ENCODE results near the gene SGPP2. TPM values are rescaled to one million over a fixed set of nuclear protein-coding genes. Genes with fewer than 3 reads are reported as not detected.

The SGPP2 gene
- total RNA-seq, 1 experiment from 2014 or later, result not detected

DNA sequence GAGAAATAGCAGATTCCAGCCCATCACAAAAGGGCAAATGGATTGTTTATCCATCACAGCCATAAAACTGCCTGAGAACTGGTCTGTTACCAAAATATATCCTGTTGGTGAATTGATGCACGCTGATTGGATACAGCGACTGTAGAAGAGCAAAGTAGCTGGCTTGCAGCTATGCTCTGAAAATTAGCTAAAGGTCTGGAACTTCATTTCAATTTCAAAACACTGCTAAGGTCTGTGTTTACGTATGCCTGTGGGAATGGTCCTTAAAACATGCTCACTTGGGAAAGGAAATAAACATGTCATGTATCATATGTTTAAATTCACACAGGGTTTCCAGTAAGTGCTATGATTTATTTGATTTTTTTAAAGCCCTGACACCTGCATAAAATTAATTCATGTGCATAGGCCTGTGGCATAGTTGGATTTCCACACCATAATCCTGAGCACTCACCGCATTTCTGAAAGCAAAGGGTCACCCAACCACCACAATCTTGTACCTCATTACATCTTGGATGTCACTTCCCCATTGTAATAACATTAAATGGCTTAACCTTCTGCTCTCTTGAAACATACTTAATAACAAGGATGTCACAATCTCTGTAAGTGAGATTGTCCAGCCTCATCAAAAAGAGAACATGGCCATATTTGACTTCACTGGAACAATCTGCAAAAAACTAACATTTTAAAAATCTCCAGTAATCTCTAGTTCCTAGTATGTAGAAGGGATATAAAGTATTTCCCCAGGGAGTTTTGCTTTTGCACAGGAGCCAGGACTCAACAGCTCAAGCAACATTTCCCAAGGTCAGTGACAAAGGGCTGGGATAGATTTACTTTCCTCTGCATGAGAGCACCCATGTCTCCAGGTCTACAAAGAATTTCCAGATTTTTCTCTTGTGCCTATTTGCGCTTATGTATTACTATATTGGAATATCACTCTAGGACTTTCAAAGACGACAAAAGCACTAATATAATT lies 121.8 kb downstream of the SGPP2 start:
- Histone ChIP-seq H3K4ac (ENCODE audit: low read depth, low read length) (no peak overlapping the region), H2BK120ac (ENCODE audit: low read depth, low read length, poor library complexity, severe bottlenecking) (no peak overlapping the region), H3K4me1 (ENCODE audit: insufficient read depth, low read length) (peaks cover 4% of the 10 kb centered on the region), H2BK12ac (ENCODE audit: insufficient read length, low read depth, low read length) (no peak overlapping the region), H3K4me2 (ENCODE audit: insufficient read depth, insufficient read length, low read length) (no peak overlapping the region), H2AFZ (ENCODE audit: low read length) (no peak overlapping the region), H3K9me3 (ENCODE audit: control insufficient read depth, low read depth, low read length) (no peaks in the 10 kb centered on the region), H4K8ac (replicated peaks; ENCODE audit: insufficient read length, low read depth, low read length) (no peak overlapping the region), H2AK5ac (ENCODE audit: insufficient read length, low read length) (no peak overlapping the region), H3K27ac (ENCODE audit: insufficient read length, low read depth, low read length) (no peak overlapping the region), H3K23me2 (ENCODE audit: insufficient read length, low read depth, low read length, poor library complexity, severe bottlenecking) (no peaks in the 10 kb centered on the region), H3K23ac (ENCODE audit: insufficient read length, low read depth, low read length) (no peak overlapping the region), H3K27me3 (ENCODE audit: insufficient read depth, low read length) (no peaks in the 10 kb centered on the region), H3K79me1 (ENCODE audit: insufficient read depth, low read depth, low read length, poor library complexity, severe bottlenecking) (no peaks in the 10 kb centered on the region), H3K18ac (ENCODE audit: insufficient read length, low read depth, low read length) (no peak overlapping the region), H4K5ac (ENCODE audit: insufficient read length, low read depth, low read length) (no peak overlapping the region), H4K91ac (ENCODE audit: insufficient read length, low read depth, low read length) (no peak overlapping the region), H2BK20ac (ENCODE audit: low read depth, low read length, poor library complexity, severe bottlenecking) (no peak overlapping the region), H4K20me1 (ENCODE audit: control insufficient read depth, insufficient read depth, insufficient read length) (no peaks in the 10 kb centered on the region), H3K79me2 (ENCODE audit: insufficient read depth, low read length) (no peaks in the 10 kb centered on the region), H3K14ac (ENCODE audit: insufficient read depth, low read length) (no peak overlapping the region), H3K9ac (ENCODE audit: extremely low read depth, insufficient read length, low read length) (no peak overlapping the region), H2BK15ac (ENCODE audit: low read depth, low read length) (no peak overlapping the region), H3K56ac (ENCODE audit: insufficient read length, low read depth, low read length) (no peak overlapping the region), H3T11ph (ENCODE audit: low read length) (no peak overlapping the region), H2BK5ac (ENCODE audit: insufficient read length, low read length) (no peak overlapping the region)
- no CpG with 5 or more reads among the region's 6 CpGs for WGBS (ENCODE audit: extremely low coverage, insufficient read length, low lambda C conversion rate)
- Mint-ChIP-seq H3K4me1 (peaks cover 17 to 20% of the 10 kb centered on the region in 2 experiments), H3K36me3 (ENCODE audit: insufficient read depth in 1 of 3, low read depth in 3 of 3) (no peaks in the 10 kb centered on the region), H3K27me3 (ENCODE audit: low read depth) (peaks cover 9% of the 10 kb centered on the region), H3K9me3 (no peaks in the 10 kb centered on the region), H3K4me3 (no peak overlapping the region), H3K27ac (no peak overlapping the region)
- DNase-seq, result no peak
- no peak for TF ChIP-seq CTCF (conservative IDR thresholded peaks at IDR 0.05)

All from H9 (cell line).